ENCODE measurements around the gene RP2.

Gene RP2

GRCh38 chrX:46918434-46918833 is 81.6 kb downstream of the RP2 start:
- no peak for DNase-seq (ENCODE audit: low read depth in 2 of 2)

DNA sequence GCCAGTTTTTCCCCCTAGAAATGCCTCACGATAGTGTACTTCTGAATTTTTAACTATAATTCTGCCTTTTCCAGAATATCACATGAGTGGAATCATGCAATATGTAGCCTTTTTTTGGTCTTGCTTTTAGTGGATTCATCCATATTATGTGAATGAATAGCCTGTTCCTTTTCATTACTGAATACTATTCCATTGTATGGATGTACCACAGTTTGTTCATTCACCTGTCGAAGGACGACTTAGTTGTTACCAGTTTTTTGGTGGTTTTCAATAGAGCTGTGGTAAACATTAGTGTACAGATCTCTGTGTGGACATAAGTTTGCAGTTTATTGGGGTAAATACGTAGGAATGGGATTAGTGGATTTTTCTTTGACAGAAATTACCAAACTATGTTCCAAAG is 83.4 kb downstream of the RP2 start:
- DNase-seq (ENCODE audit: low read depth in 2 of 2): no peak

- DNase-seq (ENCODE audit: low read depth in 2 of 2): no peak
Observed at GRCh38 chrX:46922611-46923010, 85.8 kb downstream of the RP2 start.

DNA sequence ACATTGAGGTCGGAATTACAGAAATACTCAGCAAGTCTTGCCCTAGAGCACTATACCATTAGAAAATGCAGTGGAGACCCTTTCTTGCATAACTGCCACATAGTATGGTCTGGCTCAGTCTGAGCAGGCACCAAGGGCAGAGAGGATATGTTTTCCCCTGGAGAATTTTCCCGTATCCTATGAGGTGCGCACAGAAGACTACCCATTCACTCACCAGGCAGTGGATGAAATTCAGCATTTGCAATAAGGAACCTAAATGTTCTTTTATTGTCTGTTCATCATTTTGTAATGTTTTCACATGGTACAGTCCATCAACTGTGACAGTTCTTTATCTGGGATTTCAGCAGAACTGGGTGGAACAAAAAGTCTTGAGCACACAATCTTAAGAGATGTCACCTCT is 90.9 kb downstream of the RP2 start:
- DNase-seq (ENCODE audit: low read depth in 2 of 2): no peak

DNA sequence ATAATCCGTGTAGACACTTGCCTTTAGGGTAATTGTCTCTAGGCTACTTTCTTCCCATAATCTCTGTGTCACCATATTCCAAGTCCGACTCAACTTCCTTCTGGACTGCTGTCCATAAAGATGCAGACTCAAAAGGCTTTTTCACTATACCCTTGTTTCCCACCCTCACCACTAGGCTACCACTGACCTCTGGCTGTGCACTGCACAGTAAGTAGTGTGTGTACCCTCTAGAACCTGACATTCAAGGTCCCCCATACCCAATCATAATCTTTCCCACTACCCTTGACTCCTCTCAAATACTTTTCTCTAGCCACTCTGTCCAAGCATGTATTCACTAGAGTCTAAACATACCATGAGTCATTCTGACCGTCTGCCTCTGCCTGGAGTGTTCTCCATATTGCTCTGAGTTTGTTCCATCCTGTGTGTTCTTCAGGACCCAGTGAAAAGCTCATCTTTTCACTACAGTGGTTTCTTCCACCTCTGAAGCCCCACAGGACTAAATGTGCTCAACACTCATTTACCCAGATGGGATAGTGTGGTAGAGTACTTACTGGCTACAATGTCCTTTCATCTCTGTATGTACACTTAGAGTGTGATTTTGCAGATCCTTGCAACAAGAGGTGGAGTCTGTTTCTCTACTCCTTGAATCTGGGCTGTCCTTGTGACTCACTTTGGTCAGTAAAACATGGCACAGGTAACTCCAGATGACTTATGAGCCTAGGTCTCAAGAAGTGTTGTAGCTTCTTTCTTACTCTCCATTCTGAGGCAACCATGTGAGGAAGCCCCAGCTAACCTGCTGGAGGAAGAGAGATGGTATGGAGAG is 92.8 kb downstream of the RP2 start:
- DNase-seq (ENCODE audit: low read depth in 2 of 2): no peak

Data from activated CD8-positive, alpha-beta memory T cell treated with anti-CD3 and anti-CD28 coated beads for 4 hours (primary cell).